HL-60 (cell line): ENCODE data around the gene DPF3.

Source experiments
- CTCF ChIP-seq: IDR thresholded peaks from one replicate; pipeline ENCODE4 v1.5.1; 2011; ENCODE audit warnings: low read length, control low read depth, inconsistent platforms; ENCODE audit not compliant: insufficient read depth
- GABPA ChIP-seq: IDR thresholded peaks from 2 replicates; pipeline ENCODE4 v1.6.1; 2012; ENCODE audit warnings: low read depth
- POLR2AphosphoS5 ChIP-seq: IDR thresholded peaks from 2 replicates; pipeline ENCODE4 v1.6.1; 2012; ENCODE audit warnings: low read depth
- REST ChIP-seq: IDR thresholded peaks from 2 replicates; pipeline ENCODE4 v1.6.1; 2012; ENCODE audit warnings: low read depth; ENCODE audit not compliant: insufficient replicate concordance

- TF ChIP-seq CTCF (no peak), POLR2AphosphoS5 (no peak), REST (no peak), GABPA (no peak)
Observed at GRCh38 chr14:72808564-72808963, 85.3 kb downstream of the DPF3 start.
